ENCODE measurements around the gene FAM193B.
"Not testable (repeated sequence)": the region's sequence is repeated elsewhere in the genome, so short reads cannot be mapped to it uniquely, and the experiment has no call there.

The FAM193B gene

DNA sequence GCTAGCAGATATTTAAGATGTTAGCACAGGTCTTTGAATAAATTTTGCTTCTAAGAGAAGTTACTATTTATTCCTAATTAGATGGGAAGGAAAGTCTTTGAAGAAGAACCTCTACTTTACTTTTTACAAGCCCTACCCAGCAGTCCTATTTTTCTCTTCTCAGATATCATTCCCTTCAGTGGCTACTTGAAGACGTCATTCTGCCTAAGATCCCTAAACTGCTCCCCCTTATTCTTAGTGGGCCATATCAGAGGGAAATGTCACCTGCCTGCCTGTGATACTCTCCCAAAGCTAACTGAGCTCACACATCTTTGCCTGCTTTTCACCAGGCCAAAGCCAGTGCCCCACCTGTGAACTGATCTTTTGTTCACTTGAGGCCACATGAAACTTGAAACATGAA lies 21.1 kb upstream of the FAM193B start:
- DNase-seq, result no peak

DNA sequence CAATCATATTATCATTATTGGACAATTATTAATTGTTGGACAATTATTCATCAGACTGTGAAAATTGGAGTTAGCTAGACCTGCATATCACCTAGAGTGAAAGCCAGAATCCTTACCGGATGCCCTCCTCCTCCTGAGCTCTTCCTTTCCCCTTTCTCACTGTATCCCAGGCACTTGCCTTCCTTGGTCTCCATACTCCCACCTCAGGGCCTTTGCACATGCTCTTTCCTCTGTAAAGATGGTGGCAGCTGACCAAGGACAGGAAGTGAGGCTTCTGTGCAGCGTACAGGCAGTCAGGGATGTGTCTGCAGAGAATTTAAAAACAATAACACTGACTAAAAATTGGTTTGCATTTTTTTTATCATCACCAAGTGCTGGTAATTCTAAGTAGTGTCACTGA lies 15.5 kb upstream of the FAM193B start:
- DNase-seq, result no peak

DNA sequence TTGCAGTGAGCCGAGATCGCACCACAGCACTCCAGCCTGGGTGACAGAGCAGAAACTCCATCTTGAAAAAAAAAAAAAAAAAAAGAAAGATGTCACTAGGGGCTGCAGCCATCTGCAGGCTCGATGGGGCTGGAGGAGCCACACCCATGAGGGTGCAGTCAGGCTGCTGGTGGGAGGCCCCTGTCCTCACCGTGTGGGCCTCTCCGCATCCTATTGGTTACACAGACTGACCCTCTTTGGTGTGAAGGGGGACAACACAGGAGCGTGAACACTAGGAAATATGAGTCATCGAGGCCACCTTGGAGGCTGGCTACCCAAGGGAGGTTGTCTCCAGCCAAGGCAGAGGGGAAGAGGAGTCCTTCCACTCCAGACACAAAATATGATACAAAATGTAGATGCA lies 14.0 kb upstream of the FAM193B start:
- DNase-seq, result no peak

DNA sequence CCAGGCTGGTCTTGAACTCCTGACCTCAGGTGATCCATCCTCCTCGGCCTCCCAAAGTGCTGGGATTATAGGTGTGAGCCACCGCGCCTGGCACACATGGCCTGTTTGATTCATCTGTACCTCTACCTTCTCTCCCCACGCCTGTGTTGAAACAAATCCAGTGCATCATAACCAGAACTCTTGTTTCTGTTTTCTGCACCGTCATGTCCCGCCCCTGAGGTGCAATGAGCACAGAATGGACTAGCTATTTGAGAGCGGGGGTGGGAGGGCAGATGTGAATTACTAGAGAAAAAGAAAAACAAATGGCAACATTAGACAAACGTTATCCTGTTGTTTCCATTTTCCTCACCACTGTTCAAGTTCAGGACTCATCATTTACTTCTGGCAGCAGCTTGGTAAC lies 10.7 kb upstream of the FAM193B start:
- DNase-seq, result no peak

DNA sequence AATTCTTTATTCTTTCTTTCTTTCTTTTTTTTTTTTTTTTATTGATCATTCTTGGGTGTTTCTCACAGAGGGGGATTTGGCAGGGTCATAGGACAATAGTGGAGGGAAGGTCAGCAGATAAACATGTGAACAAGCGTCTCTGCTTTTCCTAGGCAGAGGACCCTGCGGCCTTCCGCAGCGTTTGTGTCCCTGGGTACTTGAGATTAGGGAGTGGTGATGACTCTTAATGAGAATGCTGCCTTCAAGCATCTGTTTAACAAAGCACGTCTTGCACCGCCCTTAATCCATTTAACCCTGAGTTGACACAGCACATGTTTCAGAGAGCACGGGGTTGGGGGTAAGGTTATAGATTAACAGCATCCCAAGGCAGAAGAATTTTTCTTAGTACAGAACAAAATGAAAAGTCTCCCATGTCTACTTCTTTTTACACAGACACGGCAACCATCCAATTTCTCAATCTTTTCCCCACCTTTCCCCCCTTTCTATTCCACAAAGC lies 5.1 kb upstream of the FAM193B start:
- DNase-seq, result not testable (repeated sequence)

DNA sequence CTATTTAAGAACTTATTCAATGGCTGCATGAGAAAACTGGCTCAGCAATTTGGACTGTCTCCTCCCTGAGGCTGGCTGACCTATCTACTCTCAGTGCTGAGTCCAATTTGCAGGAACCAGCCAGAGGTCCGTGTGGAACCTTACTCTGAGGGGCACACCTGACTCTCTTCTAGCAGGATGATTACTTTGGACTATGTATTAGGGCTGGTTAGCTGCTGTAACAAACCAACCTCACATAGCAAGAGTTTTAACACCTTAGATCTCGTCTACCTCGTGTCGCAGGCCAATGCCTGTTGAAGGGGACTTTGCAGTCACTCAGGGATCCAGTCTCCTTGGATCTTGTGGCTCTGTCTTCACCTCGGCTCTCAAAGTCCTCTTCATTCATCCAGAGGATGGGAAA lies 3.4 kb upstream of the FAM193B start:
- DNase-seq, result no peak

DNA sequence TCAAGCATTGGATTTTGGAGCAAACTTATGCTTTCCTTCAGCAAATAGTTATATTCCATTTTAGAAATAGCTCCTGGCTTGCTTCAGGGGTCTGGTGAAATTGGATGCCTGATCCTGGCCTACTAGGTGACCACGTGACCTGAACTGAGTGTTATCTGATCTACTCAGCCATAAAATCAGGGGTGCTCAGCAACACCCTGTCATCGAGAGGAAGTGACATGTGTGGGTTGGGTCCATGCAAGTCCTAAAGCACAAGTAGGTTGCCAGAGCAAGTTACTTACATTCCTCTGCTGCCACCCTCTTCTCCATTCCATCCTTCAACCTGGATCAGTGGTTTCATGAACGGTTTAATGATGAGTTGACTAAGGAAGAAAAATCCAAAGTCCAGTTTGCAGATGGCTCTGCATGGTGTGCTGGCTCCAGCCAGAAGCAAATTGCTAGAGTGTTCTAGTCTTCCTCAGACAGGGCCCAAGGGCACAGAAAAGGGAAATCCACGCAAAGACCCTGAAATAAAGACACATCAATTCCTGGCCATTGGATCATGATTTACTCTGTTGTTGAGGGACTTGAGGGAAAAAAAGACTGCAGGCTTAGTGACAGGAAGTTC lies 2.8 kb upstream of the FAM193B start:
- no peak for DNase-seq

DNA sequence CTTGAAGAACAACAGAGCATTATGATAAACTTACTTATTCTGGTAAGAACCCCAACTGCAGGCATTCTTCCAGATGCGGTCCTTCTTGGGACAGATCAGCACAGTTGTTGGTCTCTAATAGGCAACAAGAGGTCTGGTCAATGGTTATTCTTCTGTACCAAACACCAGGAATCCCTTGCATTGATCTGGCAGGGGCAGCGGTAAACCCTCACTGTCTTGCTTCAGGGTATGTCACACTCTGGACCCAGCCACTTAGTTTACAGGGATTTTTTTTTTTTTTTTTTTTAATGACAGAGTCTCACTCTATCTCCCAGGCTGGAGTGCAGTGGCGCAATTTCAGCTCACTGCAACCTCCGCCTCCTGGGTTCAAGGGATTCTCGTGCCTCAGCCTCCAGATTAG lies 1.3 kb upstream of the FAM193B start:
- no peak for DNase-seq

DNA sequence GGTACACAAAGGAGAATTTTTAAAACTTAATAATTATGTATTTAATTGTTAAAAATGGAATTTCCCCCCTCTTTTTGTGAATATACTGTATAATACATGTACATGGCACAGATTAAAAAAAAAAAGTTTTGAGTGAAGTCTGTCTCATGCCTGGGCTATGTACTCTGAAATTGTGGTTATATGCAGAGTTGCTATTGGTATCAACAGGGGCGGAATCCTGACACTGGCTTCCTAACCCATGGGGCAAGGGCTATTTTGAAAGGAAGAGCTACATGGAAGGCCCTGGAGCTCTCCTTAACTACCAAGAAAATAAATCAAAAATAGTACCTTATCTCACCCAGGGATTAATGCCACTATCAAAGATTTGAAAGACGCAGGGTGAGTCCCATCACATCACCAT lies 865 bp upstream of the FAM193B start:
- no peak for DNase-seq

DNA sequence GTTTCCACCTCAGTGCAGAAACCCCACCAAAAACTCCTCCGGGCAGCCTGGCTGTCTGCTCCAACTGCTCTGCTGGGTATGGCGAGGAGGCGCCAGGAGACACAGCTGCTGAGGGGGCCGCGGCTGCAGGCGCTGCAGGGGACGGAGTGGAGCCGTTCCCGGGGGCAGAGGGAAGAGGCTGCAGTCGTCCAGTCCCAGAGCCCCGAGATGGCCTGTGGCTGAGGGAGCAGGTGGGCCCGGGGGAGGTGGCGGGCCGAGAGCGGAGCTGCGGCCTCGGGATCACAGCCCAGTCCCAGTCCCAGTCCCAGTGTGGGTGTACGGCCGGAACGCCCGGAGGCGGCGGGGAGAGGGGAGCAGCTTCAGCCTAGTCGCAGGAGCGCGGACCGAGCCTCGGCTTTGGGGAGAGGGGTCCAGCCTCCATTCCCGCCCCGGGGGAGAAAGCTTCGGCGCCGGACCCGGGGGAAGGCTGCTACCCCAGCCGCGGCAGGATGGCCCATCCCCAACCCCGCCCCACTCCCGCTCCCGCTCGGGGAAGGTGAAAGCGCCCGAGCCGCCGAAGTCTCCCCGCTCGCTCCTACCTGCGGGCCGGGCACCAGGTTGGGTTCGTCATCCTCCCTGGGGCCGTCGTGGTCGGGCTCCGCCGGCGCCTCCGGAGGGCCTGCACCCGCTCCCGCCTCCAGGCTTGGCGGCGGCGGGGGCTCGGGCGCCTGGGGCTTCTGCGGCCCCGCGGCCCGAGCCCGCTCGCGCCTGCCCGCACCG lies 513 bp downstream of the FAM193B start:
- DNase-seq, result no peak

DNA sequence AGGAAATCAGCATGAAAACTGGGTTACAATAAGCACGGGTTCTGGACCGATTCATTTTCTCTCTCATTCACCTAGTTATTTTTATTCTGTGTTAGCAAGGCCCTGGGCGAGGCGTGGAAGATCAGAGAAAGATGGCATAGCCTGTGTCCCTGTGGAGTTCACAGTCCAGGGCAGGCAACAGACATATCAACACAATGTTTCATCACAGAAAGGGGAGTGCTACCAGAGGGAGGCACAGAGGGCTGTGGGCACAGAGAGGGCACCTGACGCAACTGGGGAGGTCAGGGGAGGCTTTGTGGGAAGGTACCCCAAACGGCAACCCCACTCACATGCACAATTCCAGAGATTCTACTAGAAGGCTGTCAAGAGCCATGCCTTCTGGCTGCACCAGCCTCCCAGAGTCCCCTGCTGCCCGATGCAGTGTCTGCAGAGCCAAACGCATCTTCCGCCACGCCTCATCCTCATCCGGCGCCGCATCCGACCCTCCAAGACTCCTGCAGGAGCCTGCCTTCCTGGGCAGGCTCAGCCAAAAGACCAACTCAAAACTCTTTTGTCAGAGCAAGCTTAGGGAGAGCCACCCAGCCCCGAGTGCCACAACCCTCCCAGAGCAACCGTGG lies 1.4 kb downstream of the FAM193B start:
- no peak for DNase-seq

DNA sequence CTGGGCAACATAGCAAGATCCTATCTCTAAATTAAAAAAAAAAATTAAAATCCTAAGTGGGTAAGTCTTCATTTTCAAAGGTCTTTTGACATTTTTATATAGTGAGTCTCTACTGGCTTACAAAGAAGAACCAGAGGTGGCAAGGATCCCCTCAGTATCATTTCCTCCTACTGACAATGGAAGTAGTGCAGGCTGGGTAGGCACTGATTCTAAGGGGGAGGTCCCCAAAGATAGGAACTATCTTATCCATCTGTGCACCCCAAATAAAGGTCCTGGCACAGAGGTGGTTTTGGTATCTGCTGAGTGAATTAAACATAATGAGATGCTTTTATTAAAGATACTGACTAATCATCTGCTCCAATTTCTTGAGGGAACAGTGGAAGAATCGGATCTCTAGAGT lies 4.2 kb downstream of the FAM193B start:
- no peak for DNase-seq

DNA sequence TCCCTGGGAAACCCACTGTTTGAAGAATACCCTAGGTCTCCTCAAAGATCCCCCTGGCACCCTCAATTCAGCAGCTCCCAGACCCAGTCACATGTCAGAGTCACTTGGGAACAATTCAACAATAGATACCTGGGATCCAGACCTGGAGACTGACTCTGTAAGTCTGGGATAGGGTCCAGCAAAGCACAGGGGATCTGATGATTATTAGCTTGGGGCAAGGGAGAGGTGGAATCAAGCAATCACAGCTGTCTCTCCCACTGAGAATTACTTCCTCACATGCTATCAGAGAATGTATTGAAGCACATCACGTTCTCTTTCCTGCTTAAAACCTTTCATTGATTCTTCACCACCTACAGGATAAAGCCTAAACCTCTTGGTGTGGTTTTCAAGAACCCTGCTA lies 5.9 kb downstream of the FAM193B start:
- no peak for DNase-seq

DNA sequence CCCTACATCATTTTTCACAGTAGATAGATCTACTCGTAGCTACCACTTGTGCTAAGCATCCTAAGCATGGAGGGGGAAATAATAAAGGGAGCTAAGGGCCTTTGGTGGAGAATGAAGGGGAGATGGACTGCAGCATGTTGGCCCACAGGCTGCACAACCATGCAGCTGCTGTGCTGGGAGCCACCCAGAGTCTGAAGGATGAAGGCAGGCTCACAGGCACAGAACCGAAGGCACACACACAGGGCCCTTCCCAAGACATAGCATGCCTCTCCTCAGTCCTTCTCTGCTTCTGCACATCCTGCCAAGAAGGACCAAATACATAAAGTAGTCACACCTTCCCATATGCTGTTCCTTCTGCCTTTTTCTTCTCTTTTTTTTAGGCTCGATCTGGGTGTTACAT lies 6.6 kb downstream of the FAM193B start:
- no peak for DNase-seq

DNA sequence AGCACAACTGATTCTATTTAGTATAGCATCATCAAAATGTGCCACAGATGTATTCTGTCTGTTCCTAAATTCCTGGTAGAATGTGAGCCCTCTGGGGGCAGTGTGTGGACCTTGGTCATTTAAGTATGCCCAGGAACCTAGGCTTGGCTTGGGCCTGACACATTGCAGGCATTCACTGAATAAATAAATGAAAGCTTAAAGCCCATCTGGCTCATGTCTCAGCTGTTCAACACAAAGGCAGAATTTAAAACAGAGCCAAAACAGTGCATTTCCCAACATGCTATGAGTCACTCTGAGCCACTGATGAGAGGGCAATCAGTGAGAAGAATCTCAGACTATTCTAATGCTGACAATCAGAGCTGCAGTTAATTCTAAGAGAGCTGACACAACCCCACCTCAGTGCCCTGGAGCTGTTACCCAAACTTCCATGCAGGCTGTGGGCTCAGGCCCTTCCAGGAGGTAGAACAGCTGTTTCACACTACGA lies 8.1 kb downstream of the FAM193B start:
- no peak for DNase-seq

DNA sequence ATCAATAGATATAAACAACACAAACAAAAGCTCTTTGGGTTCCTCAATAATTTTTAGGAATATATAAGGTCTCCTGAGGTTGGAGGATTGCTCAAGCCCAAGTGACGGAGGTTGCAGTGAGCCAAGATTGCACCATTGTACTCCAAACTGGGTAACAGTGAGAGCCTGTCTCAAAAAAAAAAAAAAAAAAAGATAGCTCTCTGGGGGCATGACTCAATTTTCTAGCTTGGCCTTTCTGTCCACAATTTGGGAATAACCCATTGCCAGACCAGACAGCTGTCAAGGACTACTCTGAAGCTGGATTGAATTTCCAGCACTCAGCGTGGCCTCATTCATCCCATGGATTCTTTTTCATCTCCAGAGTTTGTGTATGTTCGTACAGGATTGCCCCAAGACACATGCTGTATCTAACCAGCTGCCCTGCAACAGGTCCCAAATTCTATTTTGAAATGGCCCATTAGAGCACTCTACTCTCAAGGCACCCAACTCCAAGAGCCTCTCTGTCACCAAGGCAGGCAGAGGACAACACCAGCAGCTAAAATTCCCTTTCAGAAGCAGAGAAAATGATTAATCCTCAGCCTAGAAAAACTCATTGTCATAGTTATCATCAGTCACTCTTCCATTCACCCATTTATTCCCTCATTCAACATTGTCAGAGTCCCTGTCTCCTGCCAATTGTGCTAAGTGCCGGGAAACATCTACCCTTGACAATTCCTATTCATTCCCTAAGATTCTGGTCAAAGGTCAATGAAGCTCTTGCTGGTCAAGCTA lies 8.7 kb downstream of the FAM193B start:
- no peak for DNase-seq

DNA sequence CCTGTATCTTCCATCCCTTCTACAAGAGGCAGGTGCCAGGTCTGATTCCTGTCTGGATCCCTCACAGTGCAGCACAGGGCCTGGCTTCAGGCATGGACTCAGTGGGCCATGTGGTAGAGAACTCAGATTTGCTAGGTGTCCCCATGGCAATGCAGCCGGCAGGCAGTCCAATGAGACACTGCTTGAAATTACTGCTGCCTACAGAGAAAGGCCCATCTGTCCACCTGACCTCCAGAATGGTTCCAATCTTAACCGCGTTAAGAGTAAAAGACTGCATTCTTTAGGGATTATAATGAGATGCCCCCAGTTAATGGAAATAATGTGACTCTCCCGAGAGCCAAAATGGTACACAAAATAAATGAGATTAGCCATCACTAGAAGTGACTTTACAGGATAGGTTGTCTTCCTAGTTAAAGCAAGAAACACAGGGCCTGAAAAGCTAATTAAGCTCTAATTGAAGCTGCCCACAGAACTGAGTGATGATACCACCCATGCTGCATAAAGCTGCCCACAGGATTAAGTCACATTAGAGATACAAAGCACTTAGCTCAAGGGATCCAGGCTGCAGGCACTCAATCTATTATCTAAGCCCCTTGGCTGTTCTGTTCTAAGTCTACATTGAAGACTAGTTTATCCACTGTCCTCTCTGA lies 11.4 kb downstream of the FAM193B start:
- no peak for DNase-seq

DNA sequence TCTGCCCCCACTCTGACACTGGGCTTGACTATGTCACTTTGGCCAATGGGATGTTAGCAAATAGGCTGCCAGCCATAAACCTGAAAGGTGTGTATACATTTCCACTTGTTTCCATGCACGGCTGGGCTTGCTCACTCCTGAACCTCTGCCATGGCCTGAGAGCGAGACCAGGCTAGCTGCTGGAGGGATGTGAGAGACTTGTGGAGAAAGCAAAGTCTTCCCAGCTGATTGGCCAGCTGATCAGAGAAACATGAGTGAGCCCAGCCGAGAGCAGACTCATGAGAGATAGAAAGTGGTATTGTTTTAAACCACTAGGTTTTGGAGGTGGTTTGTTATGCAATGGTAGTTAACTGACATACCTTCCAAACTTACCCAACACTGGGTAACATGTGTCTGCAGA lies 13.9 kb downstream of the FAM193B start:
- no peak for DNase-seq

DNA sequence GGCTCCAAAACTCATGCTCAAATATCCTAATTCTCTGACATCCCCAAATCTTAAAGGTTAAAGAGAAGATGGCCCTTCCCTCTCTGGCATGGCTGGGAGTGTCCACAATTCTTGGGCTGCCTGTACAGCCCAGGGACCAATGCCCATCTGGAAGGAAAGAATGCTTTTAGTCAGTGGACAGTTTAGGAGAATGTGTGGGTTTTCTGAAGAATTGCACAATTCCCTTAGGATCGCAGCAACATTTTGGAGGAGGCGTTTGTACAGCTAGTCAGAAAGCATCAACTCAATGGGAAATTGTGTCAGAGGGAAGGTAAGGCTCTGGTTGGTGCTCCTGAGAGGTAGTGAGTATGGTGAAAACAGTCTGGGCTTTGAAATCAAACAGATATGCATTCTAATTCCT lies 15.0 kb downstream of the FAM193B start:
- no peak for DNase-seq

DNA sequence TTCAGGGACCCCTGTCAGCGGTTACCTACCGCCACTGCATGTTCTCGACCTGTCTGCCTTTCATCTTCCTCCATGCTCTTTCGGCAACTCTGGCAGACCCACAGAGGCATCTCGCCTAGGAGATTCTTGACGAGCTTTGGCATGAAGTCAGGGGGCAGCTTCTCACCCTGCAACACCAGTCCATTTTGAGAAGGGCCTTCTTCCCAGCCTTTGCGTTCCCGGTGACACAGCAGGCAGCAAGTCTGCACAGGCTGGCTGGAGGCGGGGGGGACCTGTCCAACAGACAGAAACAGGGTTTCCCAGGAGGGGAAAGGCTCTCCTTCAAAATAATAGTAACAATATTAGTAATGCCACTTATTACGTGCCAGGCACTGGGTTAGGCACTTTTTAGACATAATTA lies 15.5 kb downstream of the FAM193B start:
- DNase-seq, result no peak

DNA sequence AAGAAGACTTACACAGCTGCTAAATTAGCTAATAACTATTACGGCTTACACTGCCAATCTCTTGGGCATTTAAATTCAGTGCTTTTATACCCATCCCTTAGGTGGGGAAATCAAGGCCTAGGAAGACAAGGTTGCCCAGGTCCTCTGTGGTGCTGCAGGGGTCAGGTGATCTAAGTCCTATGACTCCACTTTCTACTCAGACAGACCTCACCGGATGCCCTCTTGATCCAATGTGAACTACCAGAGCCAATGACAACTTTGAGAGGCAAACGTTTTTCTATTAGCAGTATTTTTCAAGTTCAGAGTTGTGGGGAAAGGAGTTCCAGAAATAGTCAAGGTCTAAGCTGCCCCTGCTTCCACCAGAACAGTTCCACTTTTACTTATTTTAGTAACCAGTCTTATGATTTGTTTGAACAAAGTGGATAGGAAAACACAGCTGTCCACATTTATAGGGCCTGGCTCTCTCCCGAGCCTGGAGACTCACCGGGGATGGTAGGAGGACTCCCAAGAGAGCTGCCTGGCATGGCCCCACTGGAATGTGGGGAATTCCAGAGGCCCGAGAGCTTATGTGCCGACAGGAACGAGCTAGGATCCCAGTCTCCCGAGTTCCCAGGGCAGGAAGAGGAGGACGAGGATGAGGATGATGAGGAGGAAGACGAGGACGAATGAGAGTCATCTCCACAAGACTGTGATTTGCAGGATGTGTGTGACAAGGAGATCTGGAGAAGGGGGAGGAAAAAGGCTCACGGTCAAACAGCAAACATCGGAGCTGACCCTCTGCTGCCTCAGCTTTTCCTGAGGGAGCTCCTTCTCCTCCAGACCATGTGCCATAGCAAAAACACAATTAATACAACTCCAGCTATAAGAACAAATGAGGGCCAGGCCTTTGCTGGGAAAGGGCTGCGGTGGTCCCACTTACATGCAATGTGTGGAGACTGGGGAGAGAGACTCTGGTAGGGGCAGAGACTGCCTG lies 16.7 kb downstream of the FAM193B start:
- no peak for DNase-seq

DNA sequence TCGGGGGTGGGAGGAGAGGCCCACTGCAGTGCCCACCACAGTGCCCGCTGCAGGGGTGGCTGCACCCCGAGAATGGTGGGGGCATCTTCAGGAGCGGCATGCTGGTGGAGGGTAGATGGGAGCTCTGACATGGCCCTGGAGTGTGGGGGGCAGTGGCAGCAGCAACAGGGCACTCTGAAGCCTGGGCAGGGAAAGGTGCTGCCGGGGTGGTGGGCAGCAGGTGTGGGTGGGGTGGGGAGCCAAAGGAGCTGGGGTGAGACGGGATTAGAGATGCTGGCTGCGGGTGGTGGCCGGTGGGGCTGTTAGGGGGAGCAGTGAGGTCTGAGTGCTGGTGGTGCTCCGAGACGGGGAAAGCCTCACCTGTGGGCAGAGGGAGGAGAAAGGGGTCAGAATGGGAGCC lies 18.0 kb downstream of the FAM193B start:
- DNase-seq, result no peak

Data from DMS79 (cell line).